ENCODE measurements around the gene SYNE3.

Gene SYNE3

DNA sequence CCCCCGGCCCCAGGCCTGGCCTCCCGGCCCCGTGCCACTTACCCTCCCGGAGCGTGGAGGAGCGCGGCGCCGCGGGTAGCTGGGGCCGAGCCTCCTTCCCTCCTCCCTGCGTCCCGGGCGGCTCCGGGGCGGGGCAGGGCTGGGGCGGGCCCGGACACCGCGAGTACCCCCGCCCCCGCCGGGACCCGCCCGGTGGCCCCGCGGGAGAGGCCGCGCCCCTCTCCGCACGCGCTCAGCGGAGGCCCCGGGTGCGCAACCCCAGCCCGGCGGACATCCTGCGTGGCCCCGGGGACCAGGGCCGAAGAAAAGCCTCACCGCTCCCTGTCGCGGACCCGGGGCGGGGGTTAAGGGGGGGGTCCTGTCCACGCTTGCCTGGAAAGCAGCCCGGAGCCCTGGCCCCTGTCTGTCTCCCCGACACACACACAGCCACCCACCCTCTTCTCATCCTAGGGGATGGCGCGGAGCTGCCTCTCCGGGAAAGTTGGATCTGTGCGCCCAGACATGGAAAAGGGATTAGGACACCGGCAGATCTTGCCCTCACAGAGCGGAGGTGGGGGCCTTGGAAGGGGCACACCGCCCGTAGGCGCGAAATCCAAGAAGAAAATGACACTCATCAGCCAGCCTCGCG, at the start of gene SYNE3:
Gene SYNE3 (minus strand): TSS at position 97 of the 628 bp plus-strand sequence. CDS start 40,829 bp downstream, outside the sequence.
- no peak for DNase-seq (ENCODE audit: low read depth)

- DNase-seq (ENCODE audit: low read depth): no peak
Measured at GRCh38 chr14:95564060-95564459, 47.6 kb upstream of the SYNE3 start.

DNA sequence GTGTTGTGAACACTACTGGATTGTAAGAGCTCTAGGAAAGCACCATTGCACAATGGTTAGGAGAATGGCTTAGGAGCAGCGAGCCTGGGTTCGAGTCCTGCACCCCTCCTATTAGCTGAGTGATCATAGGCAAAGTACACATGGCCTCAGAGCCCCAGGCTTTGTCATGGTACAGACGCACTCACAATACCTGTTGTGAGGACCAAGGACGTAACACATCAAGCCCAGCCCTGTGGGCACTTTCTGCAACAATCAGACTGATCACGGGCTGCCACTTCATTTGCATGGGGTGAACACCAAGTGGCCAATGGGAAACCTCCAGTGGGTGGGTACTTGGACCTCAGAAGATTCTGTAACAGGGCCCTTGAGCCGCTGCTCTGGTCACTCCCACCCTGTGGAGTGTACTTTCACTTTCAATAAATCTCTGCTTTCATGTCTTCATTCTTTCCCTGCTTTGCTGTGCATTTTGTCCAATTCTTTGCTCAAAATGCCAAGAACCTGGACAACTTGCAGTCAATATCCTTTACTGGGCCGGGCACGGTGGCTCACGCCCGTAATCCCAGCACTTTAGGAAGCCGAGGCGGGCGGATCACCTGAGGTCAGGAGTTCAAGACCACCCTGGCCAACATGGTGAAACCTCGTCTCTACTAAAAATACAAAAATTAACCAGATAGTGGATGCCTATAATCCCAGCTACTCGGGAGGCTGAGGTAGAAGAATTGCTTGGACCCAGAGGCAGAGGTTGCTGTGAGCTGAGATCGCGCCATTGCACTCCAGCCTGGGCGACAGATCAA, 46.6 kb upstream of the SYNE3 start:
- no peak for DNase-seq (ENCODE audit: low read depth)

DNA sequence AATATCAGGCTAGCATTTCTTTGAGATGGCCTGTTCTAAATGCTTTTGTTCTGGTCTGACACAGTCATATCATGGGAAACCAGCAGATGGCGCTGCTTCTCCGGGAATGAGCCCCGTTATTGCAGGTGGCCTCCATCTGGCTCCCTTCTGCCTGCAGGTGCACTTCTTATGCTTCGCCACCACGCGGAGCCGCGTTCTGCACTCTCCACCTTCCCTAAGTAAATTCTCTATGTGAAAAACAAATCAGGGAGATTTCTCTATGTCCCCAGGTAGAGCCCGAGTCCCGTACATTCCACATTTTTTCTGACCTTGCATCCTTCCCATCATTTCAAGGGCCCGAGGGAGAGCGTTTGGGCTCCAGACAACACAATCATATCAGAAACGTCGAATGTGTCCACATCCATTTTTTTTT, 44.6 kb upstream of the SYNE3 start:
- DNase-seq (ENCODE audit: low read depth): peak; percentile 54

DNA sequence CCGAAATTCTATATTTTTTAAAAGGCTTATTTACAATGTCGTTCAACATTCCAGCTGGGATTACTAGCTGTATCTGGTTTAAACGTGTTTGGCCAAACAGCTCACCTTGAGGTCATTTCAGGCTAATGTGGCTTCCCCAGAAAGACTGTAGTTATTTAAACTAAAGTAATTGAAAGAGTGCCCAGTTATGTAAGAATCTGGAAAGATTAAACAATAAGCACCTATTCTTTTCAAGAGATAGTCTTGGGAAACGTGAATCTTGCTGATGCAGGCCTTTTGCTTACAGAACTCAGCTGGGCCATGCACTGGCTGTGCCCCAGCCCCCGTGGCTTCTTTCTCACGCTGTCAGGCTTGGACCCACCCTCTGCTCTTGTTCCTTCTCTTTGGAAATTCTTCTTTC, 42.8 kb upstream of the SYNE3 start:
- DNase-seq (ENCODE audit: low read depth): no peak

- DNase-seq (ENCODE audit: low read depth): no peak
Measured at GRCh38 chr14:95557832-95558231, 41.4 kb upstream of the SYNE3 start.

GRCh38 chr14:95557291-95557690, 40.8 kb upstream of the SYNE3 start:
- no peak for DNase-seq (ENCODE audit: low read depth)

GRCh38 chr14:95555053-95555452, 38.6 kb upstream of the SYNE3 start:
- DNase-seq (ENCODE audit: low read depth): no peak

GRCh38 chr14:95553141-95553540, 36.7 kb upstream of the SYNE3 start:
- DNase-seq (ENCODE audit: low read depth): no peak

DNA sequence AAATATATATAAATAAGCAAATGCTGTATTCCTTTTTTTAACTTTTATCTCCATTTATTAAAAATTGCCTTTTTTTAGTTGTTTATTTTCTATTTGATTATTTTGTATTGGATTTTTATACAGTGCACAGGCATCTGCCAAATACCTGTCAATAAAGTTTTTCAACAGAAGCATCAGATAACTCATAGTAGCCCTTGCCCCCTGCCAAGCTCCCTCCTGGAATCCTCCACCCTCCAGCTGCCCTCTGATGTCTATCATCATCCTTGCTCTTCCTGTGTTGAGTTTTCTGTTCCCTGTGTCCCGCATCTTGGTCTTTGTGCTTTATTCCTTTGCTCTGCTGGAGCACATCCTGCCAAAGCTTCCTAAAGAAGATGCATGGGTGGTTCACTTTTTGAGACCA, 35.0 kb upstream of the SYNE3 start:
- no peak for DNase-seq (ENCODE audit: low read depth)

- DNase-seq (ENCODE audit: low read depth): no peak
Measured at GRCh38 chr14:95549656-95550585, 33.5 kb upstream of the SYNE3 start.

GRCh38 chr14:95548328-95548929, 32.0 kb upstream of the SYNE3 start:
- DNase-seq (ENCODE audit: low read depth): no peak

- no peak for DNase-seq (ENCODE audit: low read depth)
Measured at GRCh38 chr14:95547626-95548327, 31.3 kb upstream of the SYNE3 start.

DNA sequence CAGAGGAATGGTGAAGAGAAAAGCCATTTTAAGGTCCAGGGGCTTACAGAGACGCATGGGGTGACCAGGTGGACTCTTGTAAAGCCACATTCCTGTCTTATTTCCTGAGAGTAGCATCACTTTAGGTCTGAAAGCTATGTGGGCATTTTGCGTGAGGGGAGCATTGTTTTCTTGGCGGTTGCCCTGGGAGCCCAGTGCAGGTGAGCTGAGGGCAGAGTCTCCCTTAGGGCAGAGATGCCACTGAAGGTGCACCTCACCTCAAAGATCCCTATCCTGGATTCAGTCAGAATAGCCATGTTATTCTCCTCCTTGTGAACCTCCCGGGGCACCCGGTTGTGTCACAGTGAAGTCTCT, 30.8 kb upstream of the SYNE3 start:
- DNase-seq (ENCODE audit: low read depth): no peak

DNA sequence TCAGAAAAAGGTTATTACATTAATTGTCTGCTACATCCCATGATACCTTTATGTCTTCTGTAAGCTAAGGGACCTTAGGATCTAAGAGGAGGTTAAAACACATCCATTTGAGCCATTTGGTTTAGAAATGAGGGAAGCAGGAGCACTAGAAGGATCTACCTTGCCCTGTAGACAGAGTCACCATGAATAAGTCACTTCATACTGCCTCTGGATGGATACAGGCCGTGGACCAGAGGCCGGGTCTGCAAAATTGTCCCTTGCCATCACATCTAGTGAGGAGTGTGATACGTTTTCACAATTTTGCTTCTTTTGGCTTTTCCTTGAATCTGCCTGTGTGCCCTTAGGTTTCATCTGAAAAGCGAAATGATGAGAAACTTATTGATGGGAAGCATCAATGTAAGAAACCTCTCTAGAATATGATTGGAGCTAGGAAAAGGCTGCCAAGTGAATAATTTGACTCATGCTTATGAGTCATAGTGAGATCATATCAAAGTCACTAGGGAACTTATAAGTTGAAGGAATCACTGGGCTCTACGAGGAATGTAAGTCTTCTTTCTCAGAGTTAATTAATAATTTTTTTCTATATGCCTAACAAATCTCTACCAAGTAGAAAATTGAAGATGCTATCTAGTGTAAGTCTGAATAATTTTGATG, 29.2 kb upstream of the SYNE3 start:
- DNase-seq (ENCODE audit: low read depth): peak; percentile 42

DNA sequence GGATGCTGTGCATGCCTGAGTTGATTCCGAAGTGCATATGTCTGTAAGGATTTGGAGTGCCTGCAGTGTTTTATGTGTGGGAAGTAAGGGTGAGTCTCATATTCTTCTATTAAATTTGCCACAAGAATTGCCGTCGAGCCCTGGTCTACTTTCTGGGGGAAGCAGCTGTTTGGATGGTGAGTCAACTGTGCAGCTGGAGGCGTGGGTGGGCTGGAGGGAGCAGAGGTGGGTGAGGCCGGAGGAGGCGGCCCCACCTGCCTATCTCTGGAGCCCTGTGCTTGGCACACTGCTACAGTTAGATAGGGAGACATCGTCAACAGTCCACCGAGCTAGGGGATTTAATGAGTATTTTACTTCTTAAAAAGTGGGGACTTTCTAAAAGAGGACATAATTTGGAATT, 28.1 kb upstream of the SYNE3 start:
- DNase-seq (ENCODE audit: low read depth): no peak

GRCh38 chr14:95543021-95543420, 26.6 kb upstream of the SYNE3 start:
- no peak for DNase-seq (ENCODE audit: low read depth)

DNA sequence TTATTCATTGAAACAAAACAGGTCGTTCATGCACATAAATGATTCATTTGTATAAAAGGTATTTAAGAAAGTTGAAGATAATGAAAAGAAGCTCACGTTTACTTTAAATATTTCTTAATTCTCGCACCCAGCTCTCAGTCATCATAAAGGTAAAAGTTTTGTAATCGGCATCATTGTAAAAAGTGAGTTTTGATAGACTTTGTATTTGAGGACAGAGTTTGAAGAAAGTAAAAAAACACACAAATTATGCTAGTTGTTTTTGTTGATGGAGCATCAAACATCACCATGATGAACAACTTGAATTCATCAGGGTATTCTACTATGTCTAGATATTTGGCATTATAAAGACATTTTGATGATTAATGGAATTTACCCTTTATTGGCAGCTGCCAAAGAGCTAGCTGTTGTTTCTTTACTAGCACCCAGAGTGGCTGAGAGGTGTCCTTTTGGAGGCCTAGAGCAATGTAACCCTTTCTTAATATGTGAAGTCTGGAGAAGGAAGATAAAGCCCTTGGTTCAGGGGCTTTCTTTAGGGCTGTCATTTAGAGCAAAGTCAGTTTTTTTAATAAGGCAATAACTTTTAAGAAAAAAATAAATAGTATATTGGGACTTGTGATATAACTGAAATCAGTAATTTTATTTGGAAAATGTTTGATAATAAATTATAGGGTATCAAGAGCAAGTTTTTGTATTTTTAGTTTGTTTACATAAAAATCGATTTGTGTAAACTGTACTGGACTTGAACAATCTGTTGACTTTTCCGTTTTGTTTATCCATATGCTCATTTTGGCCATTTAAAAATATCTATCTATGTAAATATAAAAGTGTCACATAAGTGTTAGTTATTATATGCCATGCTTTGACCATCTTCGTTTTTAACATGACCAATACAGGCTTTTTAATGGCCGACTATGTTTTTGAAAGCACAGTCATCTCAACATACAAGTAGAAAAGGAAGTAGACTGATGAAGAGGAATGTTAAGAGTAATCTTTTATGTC, 25.8 kb upstream of the SYNE3 start:
- DNase-seq (ENCODE audit: low read depth): no peak

- no peak for DNase-seq (ENCODE audit: low read depth)
Measured at GRCh38 chr14:95541346-95541745, 24.9 kb upstream of the SYNE3 start.

All from GM04504 (cell line).